HepG2 (cell line): Measurements from ENCODE around the gene RPGR. TPM values are rescaled to one million over a fixed set of nuclear protein-coding genes. Genes with fewer than 3 reads are reported as not detected.

ENCODE experiments used
- ATAC-seq: fragments of 200-7000 bp; cut with Tn5 transposase; 3 replicates; pipeline ENCODE4 v1.9.1; 2020; ENCODE audit warnings: mild to moderate bottlenecking, moderate library complexity
- BruUV-seq: library from RNA; stranded (reverse); fragments of 400-500 nt; replicated peaks from 2 replicates; lab custom pipeline; 2021; lab: Mats Ljungman, UMichigan
- CTCF ChIA-PET: fragments of 300-600 bp; formaldehyde crosslinking; extraction: SDS; loops from one replicate; lab custom pipeline; 2021; ENCODE audit warnings: low total read pairs, inconsistent platforms, low intra/inter-chr PET ratio; lab: Yijun Ruan, JAX
- POLR2A ChIA-PET: fragments of 350-600 bp; sonication (Branson Sonifier 250); formaldehyde crosslinking; loops from one replicate; lab custom pipeline; 2020; ENCODE audit warnings: antibody characterized with exemption, inconsistent platforms; lab: Yijun Ruan, JAX
- DNase-seq: peaks from one replicate; pipeline ENCODE4 v3.0.0-alpha.2; 2015; ENCODE audit warnings: low spot score
- FAIRE-seq: peaks from 3 replicates; lab custom pipeline; 2011; peaks lifted over from hg19 to GRCh38; lab: Jason Lieb, UNC
- H2AFZ ChIP-seq: one replicate; pipeline ENCODE4 v1.6.1; 2011; ENCODE audit warnings: low read length, inconsistent platforms
- H3K27ac ChIP-seq: fragments of 300-600 bp; 3 replicates; pipeline ENCODE4 v1.8.0; 2011; ENCODE audit warnings: mixed run types, mild to moderate bottlenecking, mixed read lengths, low read length, inconsistent platforms; ENCODE audit not compliant: insufficient read depth; ENCODE audit errors: extremely low read length
- H3K27me3 ChIP-seq, 2 experiments: fragments of 200-600 bp in 1 of 2; 2 replicates in 1 of 2; 3 replicates in 1 of 2; pipeline versions ENCODE4 v1.6.0 to v1.8.0; 2011; ENCODE audit warnings: low read length in 2 of 2, mild to moderate bottlenecking in 2 of 2, moderate library complexity in 2 of 2, inconsistent platforms in 1 of 2; ENCODE audit not compliant: insufficient read depth in 2 of 2, control insufficient read depth in 1 of 2
- H3K36me3 ChIP-seq, 2 experiments: fragments of 200-600 bp in 1 of 2; replicated peaks in 1 of 2; 2 replicates in 1 of 2; 3 replicates in 1 of 2; pipeline versions ENCODE4 v1.5.1 to v1.8.0; 2011; ENCODE audit warnings: low read length in 2 of 2, inconsistent platforms in 1 of 2; ENCODE audit not compliant: insufficient read depth in 2 of 2, control insufficient read depth in 1 of 2
- H3K4me1 ChIP-seq: 2 replicates; pipeline ENCODE4 v1.5.1; 2012; ENCODE audit warnings: low read length, inconsistent platforms; ENCODE audit not compliant: insufficient read depth
- H3K4me2 ChIP-seq: 2 replicates; pipeline ENCODE4 v1.6.0; 2011; ENCODE audit warnings: low read depth, low read length, inconsistent platforms
- H3K4me3 ChIP-seq, 3 experiments: fragments of 200-600 bp in 1 of 3; sonication (generic), shearing (Covaris generic) in 1 of 3; replicated peaks in 1 of 3; 2 replicates each; pipeline ENCODE4 v1.5.1; 2011 to 2016; ENCODE audit warnings: low read length in 3 of 3, inconsistent platforms in 2 of 3, low read depth in 2 of 3, mild to moderate bottlenecking in 2 of 3, control low read depth in 1 of 3, mixed read lengths in 1 of 3; ENCODE audit not compliant: insufficient read depth in 1 of 3
- H3K79me2 ChIP-seq: one replicate; pipeline ENCODE4 v1.6.1; 2011; ENCODE audit warnings: low read length, inconsistent platforms; ENCODE audit not compliant: insufficient read depth
- H3K9ac ChIP-seq: 2 replicates; pipeline ENCODE4 v1.6.0; 2011; ENCODE audit warnings: mild to moderate bottlenecking, low read depth, low read length, inconsistent platforms; ENCODE audit not compliant: insufficient read depth
- H3K9me3 ChIP-seq: 2 replicates; pipeline ENCODE4 v1.5.1; 2012; ENCODE audit warnings: mild to moderate bottlenecking, low read length
- H4K20me1 ChIP-seq: 2 replicates; pipeline ENCODE4 v1.6.0; 2011; ENCODE audit warnings: inconsistent platforms, mild to moderate bottlenecking, low read length, moderate library complexity; ENCODE audit not compliant: insufficient read depth
- AHR ChIP-seq: IDR thresholded peaks from 2 replicates; pipeline ENCODE4 v1.6.1; 2018; ENCODE audit warnings: missing genetic modification reagents, missing compliant biosample characterization
- BRCA1 ChIP-seq: sonication (generic); formaldehyde crosslinking; IDR thresholded peaks from 2 replicates; pipeline ENCODE4 v1.4.0; 2020; ENCODE audit warnings: missing genetic modification reagents
- IKZF4 ChIP-seq: sonication (generic); formaldehyde crosslinking; IDR thresholded peaks from 2 replicates; pipeline ENCODE4 v1.5.1; 2020; ENCODE audit warnings: borderline replicate concordance, mild to moderate bottlenecking, low read depth, missing genetic modification reagents; ENCODE audit errors: not compliant biosample characterization
- KDM2A ChIP-seq: sonication (generic); formaldehyde crosslinking; IDR thresholded peaks from 2 replicates; pipeline ENCODE4 v1.4.0; 2020; ENCODE audit warnings: low read depth, missing genetic modification reagents, borderline replicate concordance
- KLF6 ChIP-seq: IDR thresholded peaks from 2 replicates; pipeline ENCODE4 v1.8.0; 2016; ENCODE audit warnings: missing biosample characterization, missing genetic modification reagents
- MAFG ChIP-seq: sonication (generic); formaldehyde crosslinking; IDR thresholded peaks from 2 replicates; pipeline ENCODE4 v1.5.1; 2020; ENCODE audit warnings: mild to moderate bottlenecking, missing genetic modification reagents
- NAIF1 ChIP-seq: sonication (generic); formaldehyde crosslinking; IDR thresholded peaks from 2 replicates; pipeline ENCODE4 v1.5.0; 2020; ENCODE audit warnings: mild to moderate bottlenecking, missing genetic modification reagents, borderline replicate concordance
- RFX1 ChIP-seq: fragments of 450-650 bp; IDR thresholded peaks from 2 replicates; pipeline ENCODE4 v1.6.1; 2017
- TOPORS ChIP-seq: sonication (generic); formaldehyde crosslinking; IDR thresholded peaks from 2 replicates; pipeline ENCODE4 v1.8.0; 2023; ENCODE audit warnings: mild to moderate bottlenecking, missing genetic modification reagents
- ZKSCAN8 ChIP-seq: IDR thresholded peaks from 2 replicates; pipeline ENCODE4 v1.6.1; 2016; ENCODE audit warnings: borderline replicate concordance, missing genetic modification reagents, missing compliant biosample characterization
- ZNF577 ChIP-seq: sonication (generic); formaldehyde crosslinking; IDR thresholded peaks from 2 replicates; pipeline ENCODE4 v1.4.0; 2020; ENCODE audit warnings: mild to moderate bottlenecking, low read depth, missing genetic modification reagents, borderline replicate concordance
- ZNF619 ChIP-seq: sonication (generic); formaldehyde crosslinking; IDR thresholded peaks from 2 replicates; pipeline ENCODE4 v1.4.0; 2020; ENCODE audit warnings: mild to moderate bottlenecking, missing genetic modification reagents
- ZNF678 ChIP-seq: sonication (generic); formaldehyde crosslinking; IDR thresholded peaks from 2 replicates; pipeline ENCODE4 v1.4.0; 2020; ENCODE audit warnings: mild to moderate bottlenecking, missing genetic modification reagents
- ZNF883 ChIP-seq: sonication (generic); formaldehyde crosslinking; IDR thresholded peaks from 2 replicates; pipeline ENCODE4 v1.5.1; 2020; ENCODE audit warnings: mild to moderate bottlenecking, missing genetic modification reagents; ENCODE audit errors: not compliant biosample characterization
- WGBS: methylation state at CpG from one replicate; pipeline ENCODE4 v1.1.6; 2017; ENCODE audit warnings: low lambda C conversion rate; 5-methylcytosine and 5-hydroxymethylcytosine counted together
- in situ Hi-C: cut with HindIII; loops from 2 replicates; pipeline ENCODE4 v1.10.0; 2017; ENCODE audit warnings: low pct_unique_long_range_greater_than_20kb; ENCODE audit not compliant: extremely low pct_ligation_motif_present
- intact Hi-C: fragments of 100-400 bp; cut with micrococcal nuclease; formaldehyde crosslinking; loops from one replicate; pipeline ENCODE4 v1.10.0; 2022; ENCODE audit not compliant: unreplicated experiment
- polyA plus RNA-seq, 8 experiments: library from polyadenylated mRNA; depleted of rRNA in 3 of 8; stranded (reverse) in 7 of 8; unstranded in 1 of 8; fragments of >200 nt; fragmentation: Illumina TruSeq in 4 of 8; extraction: Trizol in 4 of 8; gene quantifications; 2 replicates each; pipeline versions ENCODE4 v1.2.1 to v1.2.3, GENCODE V29; 2011 to 2016; ENCODE audit warnings: low read depth in 4 of 8, missing spikeins in 1 of 8, mixed read lengths in 1 of 8; ENCODE audit not compliant: insufficient read depth in 1 of 8
- total RNA-seq, 5 experiments: library from RNA; depleted of rRNA; stranded (reverse); fragments of >200 nt; fragmentation: Illumina TruSeq; extraction: Trizol; gene quantifications; 2 replicates each; pipeline ENCODE4 v1.2.3, GENCODE V29; 2016; ENCODE audit warnings: low read depth in 1 of 5
- TF ChIP-seq, protein P1 (sequence below): IDR thresholded peaks from 2 replicates; pipeline ENCODE4 v1.6.1; 2018; ENCODE audit warnings: missing genetic modification reagents, mild to moderate bottlenecking, missing compliant biosample characterization
- TF ChIP-seq, protein P2 (sequence below): sonication (generic); formaldehyde crosslinking; IDR thresholded peaks from 2 replicates; pipeline ENCODE4 v1.5.0; 2020; ENCODE audit warnings: missing genetic modification reagents, mild to moderate bottlenecking, borderline replicate concordance
- TF ChIP-seq, protein P3 (sequence below): IDR thresholded peaks from 2 replicates; pipeline ENCODE4 v1.6.1; 2016; ENCODE audit warnings: control low read depth
- TF ChIP-seq, protein P4 (sequence below): sonication (generic); formaldehyde crosslinking; IDR thresholded peaks from 2 replicates; pipeline ENCODE4 v1.4.0; 2020; ENCODE audit warnings: missing genetic modification reagents
- TF ChIP-seq, protein P5 (sequence below): IDR thresholded peaks from 2 replicates; pipeline ENCODE4 v1.6.1; 2016; ENCODE audit warnings: low read depth

RPGR gene
- total and polyA plus RNA-seq, 2 of the 13 experiments (the other 11 are each of a cell fraction or from before 2014, with no cell fraction given): 2.1 to 12.1 TPM

DNA sequence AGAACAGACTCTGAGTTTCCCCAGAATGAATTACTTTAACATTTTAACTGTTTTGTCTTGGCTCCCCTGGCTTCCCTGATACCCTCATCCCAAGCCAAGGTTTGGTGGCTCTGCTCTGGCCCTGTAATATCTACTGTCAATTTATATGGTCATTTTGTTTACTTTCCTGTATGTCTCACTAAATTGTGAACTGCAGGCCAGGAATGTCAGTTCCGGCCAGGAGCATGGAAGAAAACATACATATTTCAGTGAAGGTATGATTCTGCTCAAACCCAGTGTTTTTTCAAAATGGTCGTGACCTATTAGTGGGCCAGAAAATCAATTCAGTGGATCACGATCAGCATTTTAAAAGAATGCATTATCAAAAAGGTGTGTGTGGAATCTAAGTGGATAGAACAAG is 1.2 kb downstream of the RPGR start (continued):
- TF ChIP-seq, protein P1, sequence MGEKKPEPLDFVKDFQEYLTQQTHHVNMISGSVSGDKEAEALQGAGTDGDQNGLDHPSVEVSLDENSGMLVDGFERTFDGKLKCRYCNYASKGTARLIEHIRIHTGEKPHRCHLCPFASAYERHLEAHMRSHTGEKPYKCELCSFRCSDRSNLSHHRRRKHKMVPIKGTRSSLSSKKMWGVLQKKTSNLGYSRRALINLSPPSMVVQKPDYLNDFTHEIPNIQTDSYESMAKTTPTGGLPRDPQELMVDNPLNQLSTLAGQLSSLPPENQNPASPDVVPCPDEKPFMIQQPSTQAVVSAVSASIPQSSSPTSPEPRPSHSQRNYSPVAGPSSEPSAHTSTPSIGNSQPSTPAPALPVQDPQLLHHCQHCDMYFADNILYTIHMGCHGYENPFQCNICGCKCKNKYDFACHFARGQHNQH (CRISPR knock-in tag): no peak
- TF ChIP-seq ZNF678: no peak
- TF ChIP-seq, protein P2, sequence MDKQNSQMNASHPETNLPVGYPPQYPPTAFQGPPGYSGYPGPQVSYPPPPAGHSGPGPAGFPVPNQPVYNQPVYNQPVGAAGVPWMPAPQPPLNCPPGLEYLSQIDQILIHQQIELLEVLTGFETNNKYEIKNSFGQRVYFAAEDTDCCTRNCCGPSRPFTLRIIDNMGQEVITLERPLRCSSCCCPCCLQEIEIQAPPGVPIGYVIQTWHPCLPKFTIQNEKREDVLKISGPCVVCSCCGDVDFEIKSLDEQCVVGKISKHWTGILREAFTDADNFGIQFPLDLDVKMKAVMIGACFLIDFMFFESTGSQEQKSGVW (CRISPR knock-in tag): no peak

DNA sequence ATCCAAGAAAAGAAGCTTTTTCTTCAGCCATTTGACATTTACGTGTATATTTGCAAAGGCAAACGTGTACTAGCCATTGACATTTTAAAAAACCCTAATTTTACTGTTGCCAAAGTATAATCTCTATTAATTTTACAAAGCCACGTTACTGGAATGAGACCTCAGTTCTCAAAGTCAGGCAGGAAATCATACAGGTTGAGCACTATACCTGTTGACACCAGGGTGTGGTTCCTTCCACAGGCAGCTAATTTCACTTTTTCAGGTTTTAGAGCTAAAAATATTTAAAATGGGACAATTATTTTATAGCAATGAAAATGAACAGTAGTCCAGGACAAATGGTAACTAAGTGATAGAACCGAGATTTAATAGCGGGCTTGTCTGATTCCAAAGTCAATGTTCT is 6.5 kb downstream of the RPGR start:
- POLR2A ChIA-PET: no interaction called here
- no peaks in the 10 kb centered on the region for H3K9me3 ChIP-seq
- no peak overlapping the region for H2AFZ ChIP-seq
- H3K4me2 ChIP-seq: no peak overlapping the region
- H3K9ac ChIP-seq: no peak overlapping the region
- FAIRE-seq (no peak), DNase-seq (no peak), ATAC-seq (no peak)
- no peaks in the 10 kb centered on the region; a peak in 1 of 5 replicates for H3K36me3 ChIP-seq
- H3K4me3 ChIP-seq: no peak overlapping the region
- H3K4me1 ChIP-seq: peaks cover 39% of the 10 kb centered on the region
- H3K79me2 ChIP-seq: peaks cover 4% of the 10 kb centered on the region
- CTCF ChIA-PET: no interaction called here
- no peak overlapping the region for H3K27ac ChIP-seq
- no TSS peak for BruUV-seq
- intact Hi-C loops (no loop called here), in situ Hi-C loops (no loop called here)
- H3K27me3 ChIP-seq: no peaks in the 10 kb centered on the region
- 99% methylated on average over 5 of the region's 5 CpGs for WGBS
- H4K20me1 ChIP-seq: no peaks in the 10 kb centered on the region
- TF ChIP-seq RFX1: no peak
- no peak for TF ChIP-seq IKZF4 (CRISPR knock-in tag)
- no peak for TF ChIP-seq MAFG (CRISPR knock-in tag)
- no peak for TF ChIP-seq AHR
- no peak for TF ChIP-seq ZNF619 (CRISPR knock-in tag)
- TF ChIP-seq, protein P3, sequence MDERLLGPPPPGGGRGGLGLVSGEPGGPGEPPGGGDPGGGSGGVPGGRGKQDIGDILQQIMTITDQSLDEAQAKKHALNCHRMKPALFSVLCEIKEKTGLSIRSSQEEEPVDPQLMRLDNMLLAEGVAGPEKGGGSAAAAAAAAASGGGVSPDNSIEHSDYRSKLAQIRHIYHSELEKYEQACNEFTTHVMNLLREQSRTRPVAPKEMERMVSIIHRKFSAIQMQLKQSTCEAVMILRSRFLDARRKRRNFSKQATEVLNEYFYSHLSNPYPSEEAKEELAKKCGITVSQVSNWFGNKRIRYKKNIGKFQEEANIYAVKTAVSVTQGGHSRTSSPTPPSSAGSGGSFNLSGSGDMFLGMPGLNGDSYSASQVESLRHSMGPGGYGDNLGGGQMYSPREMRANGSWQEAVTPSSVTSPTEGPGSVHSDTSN (CRISPR knock-in tag): no peak
- no peak for TF ChIP-seq BRCA1 (CRISPR knock-in tag)
- TF ChIP-seq TOPORS (CRISPR knock-in tag): no peak
- TF ChIP-seq KLF6 (CRISPR knock-in tag): no peak
- no peak for TF ChIP-seq NAIF1 (CRISPR knock-in tag)
- TF ChIP-seq ZNF577: no peak
- no peak for TF ChIP-seq KDM2A (CRISPR knock-in tag)
- TF ChIP-seq, protein P4, sequence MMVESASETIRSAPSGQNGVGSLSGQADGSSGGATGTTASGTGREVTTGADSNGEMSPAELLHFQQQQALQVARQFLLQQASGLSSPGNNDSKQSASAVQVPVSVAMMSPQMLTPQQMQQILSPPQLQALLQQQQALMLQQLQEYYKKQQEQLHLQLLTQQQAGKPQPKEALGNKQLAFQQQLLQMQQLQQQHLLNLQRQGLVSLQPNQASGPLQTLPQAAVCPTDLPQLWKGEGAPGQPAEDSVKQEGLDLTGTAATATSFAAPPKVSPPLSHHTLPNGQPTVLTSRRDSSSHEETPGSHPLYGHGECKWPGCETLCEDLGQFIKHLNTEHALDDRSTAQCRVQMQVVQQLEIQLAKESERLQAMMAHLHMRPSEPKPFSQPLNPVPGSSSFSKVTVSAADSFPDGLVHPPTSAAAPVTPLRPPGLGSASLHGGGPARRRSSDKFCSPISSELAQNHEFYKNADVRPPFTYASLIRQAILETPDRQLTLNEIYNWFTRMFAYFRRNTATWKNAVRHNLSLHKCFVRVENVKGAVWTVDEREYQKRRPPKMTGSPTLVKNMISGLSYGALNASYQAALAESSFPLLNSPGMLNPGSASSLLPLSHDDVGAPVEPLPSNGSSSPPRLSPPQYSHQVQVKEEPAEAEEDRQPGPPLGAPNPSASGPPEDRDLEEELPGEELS (CRISPR knock-in tag): no peak
- no peak for TF ChIP-seq ZKSCAN8 (CRISPR knock-in tag)
- TF ChIP-seq, protein P5, sequence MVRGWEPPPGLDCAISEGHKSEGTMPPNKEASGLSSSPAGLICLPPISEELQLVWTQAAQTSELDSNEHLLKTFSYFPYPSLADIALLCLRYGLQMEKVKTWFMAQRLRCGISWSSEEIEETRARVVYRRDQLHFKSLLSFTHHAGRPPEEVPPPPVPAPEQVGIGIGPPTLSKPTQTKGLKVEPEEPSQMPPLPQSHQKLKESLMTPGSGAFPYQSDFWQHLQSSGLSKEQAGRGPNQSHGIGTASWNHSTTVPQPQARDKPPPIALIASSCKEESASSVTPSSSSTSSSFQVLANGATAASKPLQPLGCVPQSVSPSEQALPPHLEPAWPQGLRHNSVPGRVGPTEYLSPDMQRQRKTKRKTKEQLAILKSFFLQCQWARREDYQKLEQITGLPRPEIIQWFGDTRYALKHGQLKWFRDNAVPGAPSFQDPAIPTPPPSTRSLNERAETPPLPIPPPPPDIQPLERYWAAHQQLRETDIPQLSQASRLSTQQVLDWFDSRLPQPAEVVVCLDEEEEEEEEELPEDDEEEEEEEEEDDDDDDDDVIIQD: no peak
- no peak for TF ChIP-seq ZNF883 (CRISPR knock-in tag)
